HL-60 (cell line): Measurements from ENCODE around the gene CENPN.

Source experiments
- DNase-seq, 2 experiments: peaks; one replicate each; pipeline ENCODE4 v3.0.0-alpha.2; 2010 to 2020; ENCODE audit warnings: low read depth in 1 of 2, low spot score in 1 of 2
- H3K27ac ChIP-seq: fragments of 250-450 bp; sonication (Bioruptor Pico); replicated peaks from 2 replicates; pipeline ENCODE4 v1.5.1; 2020; ENCODE audit warnings: mild to moderate bottlenecking, moderate library complexity
- H3K27me3 ChIP-seq: fragments of 250-450 bp; sonication (Bioruptor Pico); 2 replicates; pipeline ENCODE4 v1.5.1; 2021; ENCODE audit warnings: mild to moderate bottlenecking, moderate library complexity; ENCODE audit not compliant: insufficient read depth, poor library complexity, severe bottlenecking
- H3K4me3 ChIP-seq: replicated peaks from 2 replicates; pipeline ENCODE4 v1.5.1; 2011; ENCODE audit warnings: mild to moderate bottlenecking, control low read depth, low read length; ENCODE audit not compliant: insufficient read depth
- CTCF ChIP-seq: IDR thresholded peaks from one replicate; pipeline ENCODE4 v1.5.1; 2011; ENCODE audit warnings: low read length, control low read depth, inconsistent platforms; ENCODE audit not compliant: insufficient read depth
- GABPA ChIP-seq: IDR thresholded peaks from 2 replicates; pipeline ENCODE4 v1.6.1; 2012; ENCODE audit warnings: low read depth
- POLR2AphosphoS5 ChIP-seq: IDR thresholded peaks from 2 replicates; pipeline ENCODE4 v1.6.1; 2012; ENCODE audit warnings: low read depth
- REST ChIP-seq: IDR thresholded peaks from 2 replicates; pipeline ENCODE4 v1.6.1; 2012; ENCODE audit warnings: low read depth; ENCODE audit not compliant: insufficient replicate concordance
- SPI1 ChIP-seq: IDR thresholded peaks from 2 replicates; pipeline ENCODE4 v1.6.1; 2012; ENCODE audit warnings: low read depth, mild to moderate bottlenecking, borderline replicate concordance

CENPN gene

GRCh38 chr16:80996688-80997138 lies 10.3 kb upstream of the CENPN start:
- Histone ChIP-seq H3K27ac (no peak overlapping the region), H3K4me3 (no peak overlapping the region), H3K27me3 (no peaks in the 10 kb centered on the region)
- no peak for TF ChIP-seq POLR2AphosphoS5
- TF ChIP-seq GABPA, result no peak
- no peak for TF ChIP-seq REST
- TF ChIP-seq CTCF, result no peak
- TF ChIP-seq SPI1, result no peak
- DNase-seq, result no peak

GRCh38 chr16:80997139-80997798 lies 9.7 kb upstream of the CENPN start:
- no peak for DNase-seq
- TF ChIP-seq CTCF (no peak), REST (no peak), GABPA (no peak), SPI1 (no peak), POLR2AphosphoS5 (no peak)
- Histone ChIP-seq H3K27me3 (no peaks in the 10 kb centered on the region), H3K27ac (peak overlapping the region; percentile 39; the same call in 1 of the 2 replicates), H3K4me3 (no peak overlapping the region)

GRCh38 chr16:80997964-80998620 lies 8.9 kb upstream of the CENPN start:
- no peak overlapping the region for H3K4me3 ChIP-seq
- no peak for TF ChIP-seq CTCF
- peak; percentile 62 for TF ChIP-seq SPI1
- TF ChIP-seq GABPA, result no peak
- no peak for TF ChIP-seq REST
- peak in 1 of 2 experiments; percentile 9 for DNase-seq
- H3K27me3 ChIP-seq, result no peaks in the 10 kb centered on the region
- no peak overlapping the region for H3K27ac ChIP-seq
